CD14-positive monocyte (primary cell): ENCODE results near the gene PHLDA2. TPM values are rescaled to one million over a fixed set of nuclear protein-coding genes. Genes with fewer than 3 reads are reported as not detected.

Source experiments
- DNase-seq, 3 donors: peaks; one replicate each; pipeline ENCODE4 v3.0.0-alpha.2; 2011 to 2022
- H2AFZ ChIP-seq: 2 replicates; pipeline ENCODE4 v1.6.0; 2012; ENCODE audit warnings: mild to moderate bottlenecking, low read depth, low read length, inconsistent platforms; ENCODE audit not compliant: insufficient read depth, poor library complexity, severe bottlenecking
- H3K27ac ChIP-seq, 2 donors: 1 replicate in 1 of 2; 2 replicates in 1 of 2; pipeline ENCODE4 v1.5.1; 2012 to 2013; ENCODE audit warnings: low read length in 2 of 2, control low read depth in 1 of 2, inconsistent platforms in 1 of 2, low read depth in 1 of 2, mild to moderate bottlenecking in 1 of 2
- H3K27me3 ChIP-seq, 2 donors: one replicate each; pipeline versions ENCODE4 v1.6.0 to v1.6.1; 2011 to 2013; ENCODE audit warnings: low read length in 2 of 2; ENCODE audit not compliant: control insufficient read depth in 2 of 2, insufficient read depth in 2 of 2
- H3K36me3 ChIP-seq, 2 donors: replicated peaks in 1 of 2; 1 replicate in 1 of 2; 2 replicates in 1 of 2; pipeline versions ENCODE4 v1.5.1 to v1.6.1; 2012 to 2013; ENCODE audit warnings: low read length in 2 of 2, control low read depth in 1 of 2, inconsistent platforms in 1 of 2, mild to moderate bottlenecking in 1 of 2; ENCODE audit not compliant: insufficient read depth in 2 of 2, control insufficient read depth in 1 of 2
- H3K4me1 ChIP-seq, 2 donors: 1 replicate in 1 of 2; 2 replicates in 1 of 2; pipeline versions ENCODE4 v1.5.1 to v1.6.1; 2012 to 2013; ENCODE audit warnings: low read length in 2 of 2, control low read depth in 1 of 2, inconsistent platforms in 1 of 2, mild to moderate bottlenecking in 1 of 2, moderate library complexity in 1 of 2; ENCODE audit not compliant: insufficient read depth in 2 of 2, control insufficient read depth in 1 of 2
- H3K4me2 ChIP-seq: replicated peaks from 2 replicates; pipeline ENCODE3; 2012; ENCODE audit warnings: low read length, moderate library complexity, mild to moderate bottlenecking; ENCODE audit not compliant: poor library complexity, severe bottlenecking; ENCODE audit errors: extremely low read depth
- H3K4me3 ChIP-seq, 3 experiments: fragments of 200-600 bp in 1 of 3; sonication (generic) in 1 of 3; replicated peaks in 1 of 3; 1 replicate in 2 of 3; 2 replicates in 1 of 3; pipeline ENCODE4 v1.5.1; 2011 to 2013; ENCODE audit warnings: low read length in 3 of 3, mild to moderate bottlenecking in 3 of 3, control low read depth in 2 of 3, low read depth in 2 of 3, inconsistent platforms in 1 of 3, moderate library complexity in 1 of 3
- H3K79me2 ChIP-seq: 2 replicates; pipeline ENCODE4 v1.6.0; 2012; ENCODE audit warnings: mild to moderate bottlenecking, control low read depth, inconsistent platforms, low read length, moderate library complexity; ENCODE audit not compliant: insufficient read depth
- H3K9ac ChIP-seq: 2 replicates; pipeline ENCODE4 v1.6.0; 2017; ENCODE audit warnings: low read length, mild to moderate bottlenecking; ENCODE audit not compliant: insufficient read depth, poor library complexity, severe bottlenecking
- H3K9me3 ChIP-seq, 2 donors: replicated peaks in 1 of 2; 1 replicate in 1 of 2; 2 replicates in 1 of 2; pipeline versions ENCODE4 v1.5.1 to v1.6.1; 2012 to 2013; ENCODE audit warnings: low read length in 2 of 2, control low read depth in 1 of 2; ENCODE audit not compliant: control insufficient read depth in 1 of 2, insufficient read depth in 1 of 2
- H4K20me1 ChIP-seq: 2 replicates; pipeline ENCODE4 v1.6.0; 2012; ENCODE audit warnings: mild to moderate bottlenecking, low read length, control low read depth, moderate library complexity; ENCODE audit not compliant: insufficient read depth
- H3K27ac Mint-ChIP-seq, 7 donors: one replicate each; pipeline ENCODE4 v1.8.0; 2020; ENCODE audit warnings: mild to moderate bottlenecking in 7 of 7, mixed read lengths in 7 of 7, moderate library complexity in 6 of 7, inconsistent platforms in 2 of 7
- H3K27me3 Mint-ChIP-seq, 3 donors: one replicate each; pipeline ENCODE4 v1.8.0; 2021 to 2022; ENCODE audit warnings: low read depth in 3 of 3, mild to moderate bottlenecking in 3 of 3, mixed read lengths in 3 of 3, moderate library complexity in 3 of 3, inconsistent platforms in 1 of 3
- H3K36me3 Mint-ChIP-seq, 2 donors: one replicate each; pipeline ENCODE4 v1.8.0; 2020; ENCODE audit warnings: mixed read lengths in 2 of 2, inconsistent platforms in 1 of 2, mild to moderate bottlenecking in 1 of 2
- H3K4me1 Mint-ChIP-seq: one replicate; pipeline ENCODE4 v1.8.0; 2020; ENCODE audit warnings: mild to moderate bottlenecking, mixed read lengths
- H3K4me3 Mint-ChIP-seq, 2 donors: one replicate each; pipeline ENCODE4 v1.8.0; 2020; ENCODE audit warnings: mild to moderate bottlenecking in 2 of 2, mixed read lengths in 2 of 2, moderate library complexity in 1 of 2
- H3K9me3 Mint-ChIP-seq, 7 donors: one replicate each; pipeline ENCODE4 v1.8.0; 2020 to 2022; ENCODE audit warnings: mixed read lengths in 7 of 7, mild to moderate bottlenecking in 6 of 7, moderate library complexity in 6 of 7, inconsistent platforms in 2 of 7
- WGBS: methylation state at CpG from one replicate; pipeline ENCODE4 v1.1.5; 2013; ENCODE audit warnings: missing lambda C conversion rate; ENCODE audit not compliant: insufficient coverage; 5-methylcytosine and 5-hydroxymethylcytosine counted together
- intact Hi-C, 2 donors: fragments of 100-400 bp; cut with micrococcal nuclease; formaldehyde crosslinking; loops; one replicate each; pipeline versions ENCODE4 v1.15.0 to v1.15.1; 2023
- polyA plus RNA-seq, 3 donors: library from polyadenylated mRNA; depleted of rRNA in 1 of 3; unstranded in 2 of 3; stranded (reverse) in 1 of 3; fragments of 300-500 nt in 2 of 3; fragments of >200 nt in 1 of 3; fragmentation: Illumina TruSeq in 2 of 3; gene quantifications; 1 replicate in 2 of 3; 2 replicates in 1 of 3; pipeline ENCODE4 v1.2.3, GENCODE V29; 2012 to 2021
- TF ChIP-seq, protein P1 (sequence below): fragments of 200-600 bp; IDR thresholded peaks from one replicate; pipeline ENCODE4 v1.8.0; 2022; ENCODE audit warnings: antibody characterized with exemption, mild to moderate bottlenecking

The PHLDA2 gene
- polyA plus RNA-seq, 3 donors = 2.6 to 54.5 (median 4.7) TPM

DNA sequence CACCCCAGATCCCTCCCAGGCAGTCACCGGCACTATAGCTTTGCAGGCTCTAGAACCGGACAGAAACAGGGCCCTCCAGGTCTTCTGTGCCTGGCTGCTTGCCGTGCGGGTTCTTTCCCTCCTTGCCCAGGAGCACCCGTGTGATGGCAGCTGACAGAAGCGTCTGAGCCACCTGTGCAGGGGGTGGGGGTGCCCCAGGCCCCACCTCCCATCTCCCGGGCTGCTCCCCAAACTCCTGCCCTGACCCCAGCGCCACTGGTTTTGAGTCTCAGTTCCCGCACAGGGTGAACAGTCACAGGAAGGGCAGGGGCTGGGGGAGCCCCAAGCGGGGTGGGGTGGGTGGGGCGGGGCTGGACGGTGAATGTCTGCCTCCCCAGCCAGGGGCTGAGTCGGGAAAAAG lies 13.2 kb upstream of the PHLDA2 start:
- H3K4me3 Mint-ChIP-seq = no peak overlapping the region
- Histone ChIP-seq H3K4me1 (peaks cover 30 to 39% of the 10 kb centered on the region in 2 donors), H3K27ac (no peak overlapping the region), H2AFZ (no peak overlapping the region), H4K20me1 (peaks cover 8% of the 10 kb centered on the region), H3K9me3 (peaks cover 9 to 19% of the 10 kb centered on the region in 2 donors), H3K9ac (no peak overlapping the region), H3K4me2 (no peak overlapping the region), H3K36me3 (peaks cover 5 to 8% of the 10 kb centered on the region in 2 donors), H3K4me3 (no peak overlapping the region), H3K79me2 (no peaks in the 10 kb centered on the region), H3K27me3 (no peaks in the 10 kb centered on the region)
- intact Hi-C loops = no loop called here
- H3K27ac Mint-ChIP-seq = peak overlapping the region in 1 of 7 donors; percentile 83
- peaks cover 22 to 34% of the 10 kb centered on the region in 2 donors for H3K36me3 Mint-ChIP-seq
- H3K27me3 Mint-ChIP-seq = peaks cover 2 to 11% (median 4%) of the 10 kb centered on the region in 3 donors
- 81% methylated on average over 8 of the region's 13 CpGs for WGBS
- peaks cover 15 to 22% (median 18%) of the 10 kb centered on the region in 7 donors for H3K9me3 Mint-ChIP-seq
- TF ChIP-seq, protein P1, sequence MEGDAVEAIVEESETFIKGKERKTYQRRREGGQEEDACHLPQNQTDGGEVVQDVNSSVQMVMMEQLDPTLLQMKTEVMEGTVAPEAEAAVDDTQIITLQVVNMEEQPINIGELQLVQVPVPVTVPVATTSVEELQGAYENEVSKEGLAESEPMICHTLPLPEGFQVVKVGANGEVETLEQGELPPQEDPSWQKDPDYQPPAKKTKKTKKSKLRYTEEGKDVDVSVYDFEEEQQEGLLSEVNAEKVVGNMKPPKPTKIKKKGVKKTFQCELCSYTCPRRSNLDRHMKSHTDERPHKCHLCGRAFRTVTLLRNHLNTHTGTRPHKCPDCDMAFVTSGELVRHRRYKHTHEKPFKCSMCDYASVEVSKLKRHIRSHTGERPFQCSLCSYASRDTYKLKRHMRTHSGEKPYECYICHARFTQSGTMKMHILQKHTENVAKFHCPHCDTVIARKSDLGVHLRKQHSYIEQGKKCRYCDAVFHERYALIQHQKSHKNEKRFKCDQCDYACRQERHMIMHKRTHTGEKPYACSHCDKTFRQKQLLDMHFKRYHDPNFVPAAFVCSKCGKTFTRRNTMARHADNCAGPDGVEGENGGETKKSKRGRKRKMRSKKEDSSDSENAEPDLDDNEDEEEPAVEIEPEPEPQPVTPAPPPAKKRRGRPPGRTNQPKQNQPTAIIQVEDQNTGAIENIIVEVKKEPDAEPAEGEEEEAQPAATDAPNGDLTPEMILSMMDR = no peak
- DNase-seq = no peak
- H3K4me1 Mint-ChIP-seq = peaks cover 39% of the 10 kb centered on the region

DNA sequence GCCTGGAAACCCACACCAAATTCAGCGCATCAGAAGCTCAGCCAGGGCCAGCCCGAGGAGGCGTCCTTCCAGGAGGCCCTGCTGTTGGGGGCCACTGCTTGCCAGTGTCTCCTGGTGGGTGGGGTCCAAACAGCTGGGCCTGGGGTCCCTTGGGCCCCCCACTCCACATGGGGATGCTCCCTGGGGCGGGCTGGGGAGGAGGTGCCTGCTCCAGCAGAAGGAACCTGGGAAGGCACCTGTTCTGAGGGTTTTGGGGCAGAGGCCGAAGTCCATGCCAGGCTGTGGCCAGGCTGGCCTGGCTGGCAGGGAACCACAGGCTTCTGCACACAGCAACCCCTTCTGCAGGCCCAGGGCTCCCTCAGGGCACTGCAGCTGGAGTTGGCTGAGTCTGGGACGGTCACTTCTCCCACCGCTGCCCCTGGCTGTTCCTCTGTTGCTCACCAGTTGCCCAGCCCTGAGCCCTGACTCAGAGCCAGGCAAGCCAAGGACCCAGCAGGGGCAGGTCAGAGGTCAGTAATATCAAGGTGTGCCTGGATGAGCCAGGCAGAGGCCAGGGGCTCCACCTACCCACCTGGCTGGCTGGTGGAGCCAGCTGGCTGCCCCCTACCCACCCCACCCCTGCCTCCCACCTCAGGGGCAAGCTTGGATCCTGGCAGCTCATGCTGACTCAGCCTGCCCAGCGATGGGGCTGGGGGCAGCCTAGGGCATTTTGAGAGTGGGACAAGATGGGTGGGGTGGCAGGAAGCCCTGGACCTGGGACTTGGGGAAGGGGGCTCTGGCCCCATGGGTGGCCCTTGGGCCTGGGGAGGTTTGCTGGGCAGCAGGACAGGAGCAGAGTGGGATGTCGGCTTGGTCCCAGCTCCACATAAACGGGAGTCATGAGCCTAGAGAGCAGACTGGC lies 12.0 kb upstream of the PHLDA2 start:
- Mint-ChIP-seq H3K4me1 (peaks cover 34% of the 10 kb centered on the region), H3K27ac (peak overlapping the region; percentile 46 to 95 (median 73)), H3K36me3 (peaks cover 10 to 25% of the 10 kb centered on the region in 2 donors), H3K27me3 (peaks cover 2 to 12% (median 5%) of the 10 kb centered on the region in 3 donors), H3K4me3 (no peak overlapping the region), H3K9me3 (peaks cover 16 to 25% (median 22%) of the 10 kb centered on the region in 7 donors)
- intact Hi-C loops = no loop called here
- Histone ChIP-seq H3K79me2 (no peaks in the 10 kb centered on the region), H3K4me2 (no peak overlapping the region), H3K4me3 (no peak overlapping the region), H4K20me1 (peaks cover 6% of the 10 kb centered on the region), H3K4me1 (peaks cover 29 to 35% of the 10 kb centered on the region in 2 donors), H3K9me3 (peaks cover 14 to 21% of the 10 kb centered on the region in 2 donors), H3K27ac (peak overlapping the region; percentile 48 to 64), H3K36me3 (peaks cover 0 to 2% of the 10 kb centered on the region in 2 donors), H2AFZ (no peak overlapping the region), H3K27me3 (no peaks in the 10 kb centered on the region), H3K9ac (peak overlapping the region; percentile 56)
- WGBS = 55% methylated on average over 9 of the region's 10 CpGs
- peak; percentile 37 to 72 (median 58) for DNase-seq
- TF ChIP-seq, protein P1 = no peak
